Smooth muscle cell of the brain vasculature (primary cell): ENCODE data around the gene RPTOR.
A peak's percentile ranks its signal among the peaks of the same experiment; 100 is the strongest.

ENCODE experiments used
- DNase-seq: peaks from one replicate; pipeline ENCODE4 v3.0.0-alpha.2; 2012; ENCODE audit warnings: low read depth, low spot score

RPTOR gene

DNA sequence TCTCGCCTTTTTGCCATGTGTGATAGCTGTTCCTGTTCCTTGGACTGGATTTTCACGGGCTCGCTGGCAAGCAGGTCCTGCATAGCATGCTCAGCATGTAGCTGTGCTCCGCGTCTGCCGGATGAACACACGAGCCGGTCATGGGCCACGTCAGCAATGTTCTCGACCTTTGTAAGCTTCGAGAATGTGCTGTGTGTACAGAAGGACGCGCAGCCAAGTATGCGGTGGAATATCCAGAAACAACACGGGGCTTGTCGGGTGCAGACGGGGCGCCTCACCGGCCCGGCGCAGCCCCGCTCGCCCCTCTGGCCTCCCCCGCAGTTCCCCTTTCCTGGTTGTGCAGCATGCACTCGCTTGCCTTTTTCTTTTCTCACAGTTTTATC, 42.2 kb downstream of the RPTOR start:
- DNase-seq = peak; percentile 84

GRCh38 chr17:80588702-80589383, 44.2 kb downstream of the RPTOR start:
- DNase-seq = no peak

GRCh38 chr17:80591788-80592187, 47.1 kb downstream of the RPTOR start:
- DNase-seq = no peak

GRCh38 chr17:80592243-80592642, 47.6 kb downstream of the RPTOR start:
- no peak for DNase-seq

GRCh38 chr17:80593181-80593580, 48.5 kb downstream of the RPTOR start:
- DNase-seq = no peak

DNA sequence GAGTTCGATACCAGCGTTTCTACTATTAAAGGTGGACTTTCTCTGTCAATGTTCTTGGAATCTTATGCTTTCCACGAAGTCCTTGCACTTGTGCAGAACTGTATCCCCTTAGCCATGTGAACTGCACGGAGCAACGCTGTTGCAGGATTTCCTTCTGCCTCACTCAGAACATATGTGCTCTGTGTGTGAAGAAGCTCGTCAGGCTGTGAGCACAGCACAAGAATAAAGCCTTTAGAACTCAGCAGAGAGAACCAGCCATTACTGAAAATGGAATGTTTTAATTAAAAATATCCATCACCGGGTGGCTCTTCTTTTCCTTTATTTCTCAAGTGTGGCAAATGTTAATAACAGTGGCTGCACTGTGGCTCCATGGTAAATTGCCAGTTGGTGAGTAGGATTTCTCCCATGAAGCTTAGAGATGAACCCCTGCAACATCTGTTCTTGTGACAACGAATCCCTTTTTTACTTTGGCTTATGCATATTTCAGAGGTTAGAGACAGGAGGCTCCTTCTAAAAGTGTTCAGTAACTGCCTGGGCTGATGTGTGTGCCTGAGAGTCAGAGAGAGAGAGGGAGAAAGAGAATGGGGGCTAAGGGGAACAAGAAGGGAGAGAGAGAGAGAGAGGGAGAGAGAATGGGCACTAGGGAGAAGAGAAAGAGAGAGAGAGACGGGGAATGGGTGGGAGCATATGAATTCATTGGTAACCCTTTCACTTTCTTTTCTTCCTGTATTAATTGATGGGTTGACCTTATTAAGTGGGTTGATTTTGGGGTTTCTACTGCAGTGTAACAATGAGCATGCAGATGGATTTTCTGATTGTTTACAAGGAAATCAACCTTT, 50.0 kb downstream of the RPTOR start:
- no peak for DNase-seq

- DNase-seq = no peak
These were observed 52.3 kb downstream of the RPTOR start for GRCh38 chr17:80596760-80597608.

- DNase-seq = no peak
These were observed 54.3 kb downstream of the RPTOR start for GRCh38 chr17:80598813-80599545.

- no peak for DNase-seq
These were observed 55.1 kb downstream of the RPTOR start for GRCh38 chr17:80599546-80600305.

- DNase-seq = no peak
These were observed 56.5 kb downstream of the RPTOR start for GRCh38 chr17:80601146-80601545.

DNA sequence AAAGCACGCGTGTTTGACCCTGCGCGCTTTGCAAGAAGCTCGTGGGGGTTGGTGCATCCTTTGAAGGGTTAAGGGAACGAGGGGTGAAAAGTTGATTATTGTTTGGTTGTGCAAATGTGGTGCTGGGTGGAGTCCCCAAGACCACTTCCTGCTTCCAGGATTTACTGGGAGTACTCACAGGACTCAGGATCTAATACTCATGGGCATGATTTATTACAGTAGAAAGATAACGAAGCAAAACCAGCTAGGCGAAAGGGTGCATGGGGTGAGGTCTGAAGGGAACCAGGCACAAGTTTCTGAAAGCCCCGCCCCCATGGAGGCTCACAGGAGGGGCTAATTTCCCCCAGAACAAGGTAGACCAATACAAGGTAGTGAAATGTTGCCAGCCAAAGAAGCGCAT, 58.8 kb downstream of the RPTOR start:
- DNase-seq = no peak

DNA sequence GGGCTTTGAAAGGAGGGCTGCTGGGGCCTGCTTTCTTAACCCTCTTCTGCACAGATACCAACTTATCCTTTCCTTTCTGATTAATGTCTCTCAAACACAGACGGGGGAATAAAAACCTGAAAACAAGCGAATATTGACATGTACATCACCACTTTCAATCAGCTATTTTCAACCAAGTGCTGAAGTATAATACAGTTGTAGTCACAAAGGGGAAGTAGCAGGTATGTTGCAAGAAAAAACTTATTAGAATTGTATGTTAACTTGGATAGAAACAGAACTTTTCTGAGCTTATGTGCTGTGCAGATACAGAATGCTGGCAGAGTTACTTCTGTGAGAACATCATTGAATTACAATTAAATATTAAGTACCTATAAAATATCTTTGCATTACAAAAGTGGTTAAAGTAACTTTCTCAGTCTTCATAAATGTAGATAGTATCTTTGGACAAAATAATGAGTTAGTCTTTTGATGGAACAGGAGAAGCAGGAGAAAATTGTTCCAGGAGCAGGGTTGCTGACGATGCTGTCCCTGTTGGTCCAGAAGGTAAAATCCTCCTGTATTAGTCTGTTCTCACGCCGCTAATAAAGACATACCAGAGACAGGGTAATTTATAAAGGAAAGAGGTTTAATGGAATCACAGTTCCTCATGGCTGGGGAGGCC, 59.5 kb downstream of the RPTOR start:
- no peak for DNase-seq

- no peak for DNase-seq
These were observed 60.0 kb downstream of the RPTOR start for GRCh38 chr17:80604670-80605010.

DNA sequence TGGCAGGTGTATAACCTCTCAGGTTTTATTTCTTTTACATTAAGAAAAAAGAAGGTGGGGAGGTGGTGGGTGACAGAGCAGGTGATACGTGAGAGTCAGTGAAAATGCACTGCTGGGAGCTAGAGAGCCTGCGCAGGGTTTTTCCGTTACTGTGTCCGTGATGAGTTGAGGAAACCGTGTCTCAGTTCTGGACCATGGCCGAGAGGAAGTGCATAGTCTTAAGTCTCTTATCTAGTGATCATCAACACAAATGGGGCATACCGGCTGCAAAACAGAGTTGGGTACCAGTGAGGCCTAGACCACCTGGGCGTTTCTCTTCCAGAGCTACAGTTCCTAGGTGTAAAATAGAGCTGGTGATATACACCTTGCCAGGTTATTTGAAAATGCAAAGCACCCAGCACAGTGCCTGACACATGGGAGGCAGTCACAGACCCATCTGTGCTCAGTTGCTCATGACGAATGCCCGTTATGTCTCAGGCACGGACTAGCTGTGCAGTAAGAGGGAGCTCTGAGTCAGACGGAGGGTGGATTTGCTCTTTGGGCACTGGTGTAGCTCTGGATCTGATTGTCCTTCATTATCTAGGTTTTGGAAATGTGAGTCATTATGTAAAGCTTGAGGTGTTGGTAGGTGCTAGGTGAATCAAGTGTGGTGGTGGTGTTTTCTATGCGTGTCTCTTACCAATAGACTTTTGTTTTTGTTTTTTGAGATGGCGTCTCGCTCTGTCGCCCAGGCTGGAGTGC, 60.9 kb downstream of the RPTOR start:
- no peak for DNase-seq

- DNase-seq = no peak
These were observed 63.7 kb downstream of the RPTOR start for GRCh38 chr17:80608326-80608725.

- no peak for DNase-seq
These were observed 65.1 kb downstream of the RPTOR start for GRCh38 chr17:80609757-80610156.

DNA sequence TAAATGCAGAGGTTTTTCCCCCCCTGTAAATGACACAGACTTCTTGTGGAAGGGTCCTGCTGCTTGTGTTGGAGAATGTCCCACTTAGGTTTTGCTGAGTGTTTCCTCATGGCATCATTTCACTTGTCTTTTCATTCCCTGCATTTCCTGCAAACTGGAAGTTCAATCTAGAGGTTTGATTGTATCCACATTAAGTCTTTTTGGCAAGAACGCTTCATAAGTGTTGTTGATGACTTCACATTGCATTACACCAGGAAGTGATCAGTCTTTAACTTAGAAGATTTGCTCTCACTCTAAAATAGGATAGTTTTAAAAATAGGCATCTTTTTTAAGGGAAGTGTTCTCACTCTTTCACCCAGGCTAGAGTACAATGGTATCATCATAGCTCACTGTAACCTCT, 67.2 kb downstream of the RPTOR start:
- no peak for DNase-seq

GRCh38 chr17:80612997-80613731, 68.5 kb downstream of the RPTOR start:
- DNase-seq = no peak

GRCh38 chr17:80613732-80614071, 69.1 kb downstream of the RPTOR start:
- no peak for DNase-seq
